Aorta (tissue), 5 donors: ENCODE data around the gene C2orf72. TPM values are rescaled to one million over a fixed set of nuclear protein-coding genes. Genes with fewer than 3 reads are reported as not detected.

Experiments used
- ATAC-seq: fragments of 200-7000 bp; cut with Tn5 transposase; one replicate; pipeline ENCODE4 v1.9.1; 2022; ENCODE audit warnings: moderate library complexity; ENCODE audit not compliant: low FRiP score
- DNase-seq, 2 donors: peaks; one replicate each; pipeline ENCODE4 v3.0.0-alpha.2; 2020
- H3K27ac ChIP-seq, 2 donors: one replicate each; pipeline ENCODE4 v1.5.1; 2013; ENCODE audit warnings: low read length in 2 of 2, mild to moderate bottlenecking in 2 of 2, moderate library complexity in 2 of 2, control low read depth in 1 of 2, inconsistent platforms in 1 of 2, low read depth in 1 of 2
- H3K27me3 ChIP-seq, 2 donors: one replicate each; pipeline ENCODE4 v1.6.1; 2013; ENCODE audit warnings: control low read depth in 1 of 2, low read length in 1 of 2, mild to moderate bottlenecking in 1 of 2, moderate library complexity in 1 of 2; ENCODE audit not compliant: insufficient read depth in 2 of 2, control insufficient read depth in 1 of 2
- H3K36me3 ChIP-seq, 2 donors: one replicate each; pipeline ENCODE4 v1.6.1; 2013; ENCODE audit warnings: control low read depth in 1 of 2, low read length in 1 of 2, mild to moderate bottlenecking in 1 of 2; ENCODE audit not compliant: insufficient read depth in 2 of 2, control insufficient read depth in 1 of 2
- H3K4me1 ChIP-seq, 2 donors: one replicate each; pipeline ENCODE4 v1.6.1; 2013; ENCODE audit warnings: low read length in 2 of 2, control low read depth in 1 of 2, mild to moderate bottlenecking in 1 of 2, moderate library complexity in 1 of 2; ENCODE audit not compliant: insufficient read depth in 2 of 2, control insufficient read depth in 1 of 2
- H3K4me3 ChIP-seq, 2 donors: one replicate each; pipeline ENCODE4 v1.5.1; 2013; ENCODE audit warnings: low read length in 2 of 2, control low read depth in 1 of 2, mild to moderate bottlenecking in 1 of 2
- H3K9me3 ChIP-seq: one replicate; pipeline ENCODE4 v1.6.1; 2013; ENCODE audit warnings: mild to moderate bottlenecking, low read length; ENCODE audit not compliant: control insufficient read depth
- WGBS, 2 donors: extraction: QIAGEN DNeasy Blood & Tissue Kit; methylation state at CpG; one replicate each; pipeline ENCODE4 v1.1.7; 2013; 5-methylcytosine and 5-hydroxymethylcytosine counted together
- intact Hi-C, 2 donors: fragments of 100-400 bp; cut with DNase I; formaldehyde crosslinking; loops; one replicate each; pipeline versions ENCODE4 v1.14.2 to v1.15.0; 2022
- polyA plus RNA-seq, 2 donors: library from polyadenylated mRNA; stranded (reverse); fragments of 200-250 nt; gene quantifications; one replicate each; pipeline ENCODE4 v1.2.3, GENCODE V29; 2013
- total RNA-seq, 2 donors: library from RNA; stranded (reverse); fragmentation: NEBNext Ultra II Directional; extraction: Animal tissue kit (Norgen Biotek cat#: 25700); gene quantifications; one replicate each; pipeline ENCODE4 v1.2.1, GENCODE V29; 2021
- donor health status: healthy with polysubstance abuse.
- donor health status: Bipolar disorder and iron deficiency.
- donor health status: DM: no; HTN: no; CAD: no.
- donor health status: DM: no; HTN: no; CAD: no.
- donor health status: DM: yes; HTN: yes; CAD: no.

The C2orf72 gene
- total and polyA plus RNA-seq, 4 donors: 0.13 to 2.4 (median 0.15) TPM; not detected in 1

DNA sequence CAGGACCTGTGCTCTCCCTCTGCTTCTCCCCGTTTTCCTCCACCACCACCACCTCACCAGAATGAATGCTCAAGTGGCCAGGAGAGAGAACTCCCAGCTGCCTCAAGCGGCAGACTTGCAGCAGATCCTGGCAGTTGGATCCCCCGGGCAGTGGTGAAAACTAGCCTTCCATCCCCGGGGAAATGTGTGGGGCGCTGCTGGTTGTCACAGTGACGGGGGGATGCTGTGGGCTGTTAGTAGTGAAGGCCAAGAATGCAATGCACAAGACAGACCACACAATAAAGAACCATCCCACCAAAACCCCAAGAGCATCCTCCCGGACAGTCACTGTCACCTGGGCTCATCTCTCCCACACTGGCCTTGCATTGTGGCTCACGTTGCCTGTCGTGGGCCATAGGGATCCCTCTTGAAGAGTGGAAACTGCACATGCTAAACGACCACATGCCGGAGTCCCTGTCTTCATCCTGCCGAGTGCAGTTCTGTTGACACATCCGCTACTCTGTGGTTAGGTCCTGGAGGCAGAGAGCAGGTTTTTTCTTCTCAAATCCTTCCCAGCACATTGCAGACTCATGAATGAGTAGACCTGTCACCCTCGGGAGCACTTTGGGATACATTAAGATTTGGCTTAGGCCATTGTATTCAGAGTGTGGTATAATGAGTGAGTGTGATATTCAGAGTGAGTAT is 27.9 kb upstream of the C2orf72 start:
- no peaks in the 10 kb centered on the region for H3K27me3 ChIP-seq
- H3K36me3 ChIP-seq: no peaks in the 10 kb centered on the region
- no peak overlapping the region for H3K4me3 ChIP-seq
- intact Hi-C loops: no loop called here
- WGBS, 2 donors: 74 to 81% methylated on average over 13 to 14 of the region's 14 CpGs
- H3K27ac ChIP-seq: no peak overlapping the region
- ATAC-seq (no peak), DNase-seq (no peak)
- H3K9me3 ChIP-seq: no peaks in the 10 kb centered on the region
- no peaks in the 10 kb centered on the region for H3K4me1 ChIP-seq

DNA sequence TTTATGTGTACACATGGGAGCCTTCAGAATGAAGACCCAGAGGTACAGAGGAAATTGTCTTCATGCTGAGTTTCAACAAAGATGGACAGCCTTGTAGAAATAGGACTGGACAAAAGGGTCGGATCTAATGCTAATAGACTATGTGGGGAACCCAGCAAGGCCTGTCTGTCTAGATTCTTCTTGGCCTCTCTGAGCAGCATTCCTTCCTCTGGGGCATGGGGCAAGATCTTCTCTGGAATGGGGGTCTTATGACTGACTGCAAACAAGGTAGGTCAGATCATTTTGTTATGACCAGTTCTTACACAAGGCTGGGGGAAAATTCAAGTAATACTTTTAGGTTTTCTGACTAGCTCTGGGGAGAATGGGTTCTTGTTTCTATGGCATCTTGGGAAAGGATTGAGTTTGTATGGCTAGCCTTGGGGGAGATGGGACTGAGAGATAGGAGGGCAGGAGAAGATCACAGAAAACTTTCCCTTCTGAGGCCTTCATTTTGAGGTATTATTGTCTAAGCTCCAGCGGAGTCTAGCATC is 27.1 kb upstream of the C2orf72 start:
- WGBS, 2 donors: 46 to 96% methylated on average over 2 of the region's 2 CpGs
- intact Hi-C loops: no loop called here
- DNase-seq (no peak), ATAC-seq (no peak)
- Histone ChIP-seq H3K9me3 (no peaks in the 10 kb centered on the region), H3K4me1 (no peaks in the 10 kb centered on the region), H3K36me3 (no peaks in the 10 kb centered on the region), H3K4me3 (no peak overlapping the region), H3K27me3 (no peaks in the 10 kb centered on the region), H3K27ac (no peak overlapping the region)

- Histone ChIP-seq H3K36me3 (no peaks in the 10 kb centered on the region), H3K4me1 (no peaks in the 10 kb centered on the region), H3K27ac (no peak overlapping the region), H3K27me3 (no peaks in the 10 kb centered on the region), H3K9me3 (no peaks in the 10 kb centered on the region), H3K4me3 (no peak overlapping the region)
- DNase-seq (no peak), ATAC-seq (no peak)
- intact Hi-C loops: no loop called here
- WGBS, 2 donors: 46 to 52% methylated on average over 2 of the region's 2 CpGs
Observed at GRCh38 chr2:231011526-231011925, 25.8 kb upstream of the C2orf72 start.

- no peaks in the 10 kb centered on the region for H3K9me3 ChIP-seq
- H3K36me3 ChIP-seq: no peaks in the 10 kb centered on the region
- no peak overlapping the region for H3K27ac ChIP-seq
- no peaks in the 10 kb centered on the region for H3K27me3 ChIP-seq
- H3K4me3 ChIP-seq: no peak overlapping the region
- 86 to 88% methylated on average over 3 of the region's 3 CpGs for WGBS, 2 donors
- intact Hi-C loops: no loop called here
- ATAC-seq (no peak), DNase-seq (no peak)
- H3K4me1 ChIP-seq: no peaks in the 10 kb centered on the region
Observed at GRCh38 chr2:231012463-231012862, 24.9 kb upstream of the C2orf72 start.

- Histone ChIP-seq H3K27ac (no peak overlapping the region), H3K36me3 (no peaks in the 10 kb centered on the region), H3K27me3 (no peaks in the 10 kb centered on the region), H3K9me3 (no peaks in the 10 kb centered on the region), H3K4me1 (no peaks in the 10 kb centered on the region), H3K4me3 (no peak overlapping the region)
- WGBS, 2 donors: 35 to 45% methylated on average over 3 of the region's 3 CpGs
- DNase-seq (no peak), ATAC-seq (no peak)
- intact Hi-C loops: no loop called here
Observed at GRCh38 chr2:231013820-231014219, 23.5 kb upstream of the C2orf72 start.

DNA sequence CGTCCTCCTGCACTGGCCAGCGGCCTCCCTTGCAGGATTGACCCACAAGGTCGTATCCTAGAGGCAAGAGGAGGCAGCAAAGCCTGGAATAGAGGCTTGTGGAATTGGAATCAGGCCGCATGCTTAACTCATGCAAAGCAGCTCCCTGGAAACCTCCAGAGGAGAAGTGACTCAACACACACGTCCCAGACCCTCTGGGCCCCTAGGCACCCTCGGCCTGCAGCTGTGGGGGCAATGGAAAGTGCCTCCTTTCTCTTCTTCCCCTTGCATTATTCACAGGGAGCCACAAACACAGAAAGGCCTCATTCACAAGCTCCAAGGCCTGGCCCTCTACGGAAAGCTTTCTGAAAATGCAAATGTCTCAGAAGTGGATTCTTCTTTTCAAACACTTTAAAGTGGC is 21.8 kb upstream of the C2orf72 start:
- ATAC-seq: no peak
- Histone ChIP-seq H3K4me1 (no peaks in the 10 kb centered on the region), H3K9me3 (no peaks in the 10 kb centered on the region), H3K27ac (no peak overlapping the region), H3K4me3 (no peak overlapping the region), H3K27me3 (no peaks in the 10 kb centered on the region), H3K36me3 (no peaks in the 10 kb centered on the region)
- intact Hi-C loops: no loop called here
- 86 to 92% methylated on average over 7 of the region's 7 CpGs for WGBS, 2 donors
- DNase-seq: no peak

DNA sequence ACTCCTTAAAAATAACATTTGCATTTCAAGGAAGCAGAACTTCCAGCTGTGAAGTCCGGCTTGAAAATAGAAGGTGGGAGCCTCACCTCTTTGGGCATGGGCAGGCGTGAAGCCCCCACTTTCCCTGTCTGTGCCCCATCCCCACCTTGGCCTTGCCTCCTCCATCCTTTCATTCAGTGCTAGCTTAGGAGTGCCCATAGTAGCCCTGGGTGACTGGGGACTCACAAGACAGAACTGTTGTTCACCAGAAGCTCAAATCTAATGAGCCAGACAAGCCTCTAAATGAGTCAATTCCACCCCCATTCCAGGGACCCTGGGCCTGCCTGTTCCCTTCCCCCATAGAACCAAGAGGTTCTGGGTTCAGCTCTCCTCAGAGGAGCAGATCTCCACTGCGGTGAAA is 21.4 kb upstream of the C2orf72 start:
- intact Hi-C loops: no loop called here
- H3K4me3 ChIP-seq: no peak overlapping the region
- peaks cover 2% of the 10 kb centered on the region for H3K9me3 ChIP-seq
- no peak for ATAC-seq
- no peak overlapping the region for H3K27ac ChIP-seq
- H3K36me3 ChIP-seq: no peaks in the 10 kb centered on the region
- no peak for DNase-seq
- no peaks in the 10 kb centered on the region for H3K27me3 ChIP-seq
- WGBS, 2 donors: 91 to 96% methylated on average over 3 of the region's 3 CpGs
- H3K4me1 ChIP-seq: no peaks in the 10 kb centered on the region

GRCh38 chr2:231016566-231017230 is 20.6 kb upstream of the C2orf72 start:
- Histone ChIP-seq H3K9me3 (peaks cover 2% of the 10 kb centered on the region), H3K4me1 (no peaks in the 10 kb centered on the region), H3K36me3 (no peaks in the 10 kb centered on the region), H3K4me3 (no peak overlapping the region), H3K27ac (no peak overlapping the region), H3K27me3 (no peaks in the 10 kb centered on the region)
- intact Hi-C loops: no loop called here
- WGBS, 2 donors: 63 to 68% methylated on average over 6 of the region's 6 CpGs
- DNase-seq (no peak), ATAC-seq (no peak)

DNA sequence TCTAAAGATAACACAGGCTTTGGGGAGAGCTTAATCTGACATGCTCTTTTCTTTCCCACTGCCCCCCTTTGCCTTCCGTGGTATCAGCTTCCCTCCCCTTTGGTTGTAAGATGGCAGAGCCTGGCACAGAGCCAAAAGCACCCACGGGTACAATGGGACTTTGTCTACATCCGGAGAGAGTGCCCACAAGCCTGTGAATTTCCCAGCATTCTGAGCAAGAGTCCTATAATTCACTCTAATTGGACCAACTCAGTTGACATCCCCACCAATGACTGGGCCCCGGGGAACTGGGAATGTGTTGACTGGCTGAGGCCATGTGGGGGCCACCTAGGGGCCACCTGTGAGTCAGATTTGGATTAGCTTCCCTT is 20.1 kb upstream of the C2orf72 start:
- H3K27ac ChIP-seq: no peak overlapping the region
- WGBS, 2 donors: 40 to 45% methylated on average over 4 of the region's 4 CpGs
- H3K27me3 ChIP-seq: no peaks in the 10 kb centered on the region
- no peak overlapping the region for H3K4me3 ChIP-seq
- intact Hi-C loops: no loop called here
- no peaks in the 10 kb centered on the region for H3K4me1 ChIP-seq
- ATAC-seq: no peak
- peaks cover 2% of the 10 kb centered on the region for H3K9me3 ChIP-seq
- no peak for DNase-seq
- H3K36me3 ChIP-seq: no peaks in the 10 kb centered on the region
